Measurements from ENCODE around the gene CLEC4F.

CLEC4F gene, protein sequence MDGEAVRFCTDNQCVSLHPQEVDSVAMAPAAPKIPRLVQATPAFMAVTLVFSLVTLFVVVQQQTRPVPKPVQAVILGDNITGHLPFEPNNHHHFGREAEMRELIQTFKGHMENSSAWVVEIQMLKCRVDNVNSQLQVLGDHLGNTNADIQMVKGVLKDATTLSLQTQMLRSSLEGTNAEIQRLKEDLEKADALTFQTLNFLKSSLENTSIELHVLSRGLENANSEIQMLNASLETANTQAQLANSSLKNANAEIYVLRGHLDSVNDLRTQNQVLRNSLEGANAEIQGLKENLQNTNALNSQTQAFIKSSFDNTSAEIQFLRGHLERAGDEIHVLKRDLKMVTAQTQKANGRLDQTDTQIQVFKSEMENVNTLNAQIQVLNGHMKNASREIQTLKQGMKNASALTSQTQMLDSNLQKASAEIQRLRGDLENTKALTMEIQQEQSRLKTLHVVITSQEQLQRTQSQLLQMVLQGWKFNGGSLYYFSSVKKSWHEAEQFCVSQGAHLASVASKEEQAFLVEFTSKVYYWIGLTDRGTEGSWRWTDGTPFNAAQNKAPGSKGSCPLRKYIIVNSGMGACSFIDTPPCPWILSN

DNA sequence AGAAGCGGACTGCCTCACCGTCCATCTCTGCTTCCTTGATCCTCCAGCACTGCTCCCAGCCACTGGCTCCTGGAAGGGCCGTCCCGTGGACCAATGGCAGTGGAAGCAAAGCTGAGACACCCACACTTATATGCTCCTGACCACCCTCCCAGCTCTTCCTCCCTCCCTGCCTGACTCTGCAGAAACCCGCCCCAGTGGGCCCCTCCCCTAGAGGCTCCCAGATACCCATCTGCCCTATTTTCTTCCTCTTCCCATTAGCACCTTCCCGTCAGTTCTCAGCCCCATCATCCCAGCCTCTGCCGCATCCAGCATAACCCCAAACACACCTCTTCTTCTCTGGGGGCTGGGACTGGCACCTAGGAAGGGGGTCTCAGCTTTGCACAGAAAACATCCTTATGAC, at the start of gene CLEC4F:
TSS of gene CLEC4F (minus strand) at position 101 of the 400 bp plus-strand sequence. CDS start at position 25, 76 bp downstream.
- Histone ChIP-seq H3K36me3 (replicated peaks) (no peaks in the 10 kb centered on the region), H3K27me3 (replicated peaks) (no peaks in the 10 kb centered on the region), H3K27ac (no peak within 1 kb of the TSS), H3K4me3 (ENCODE audit: low read depth, low read length) (no peak within 1 kb of the TSS)
- TF ChIP-seq, protein P1, sequence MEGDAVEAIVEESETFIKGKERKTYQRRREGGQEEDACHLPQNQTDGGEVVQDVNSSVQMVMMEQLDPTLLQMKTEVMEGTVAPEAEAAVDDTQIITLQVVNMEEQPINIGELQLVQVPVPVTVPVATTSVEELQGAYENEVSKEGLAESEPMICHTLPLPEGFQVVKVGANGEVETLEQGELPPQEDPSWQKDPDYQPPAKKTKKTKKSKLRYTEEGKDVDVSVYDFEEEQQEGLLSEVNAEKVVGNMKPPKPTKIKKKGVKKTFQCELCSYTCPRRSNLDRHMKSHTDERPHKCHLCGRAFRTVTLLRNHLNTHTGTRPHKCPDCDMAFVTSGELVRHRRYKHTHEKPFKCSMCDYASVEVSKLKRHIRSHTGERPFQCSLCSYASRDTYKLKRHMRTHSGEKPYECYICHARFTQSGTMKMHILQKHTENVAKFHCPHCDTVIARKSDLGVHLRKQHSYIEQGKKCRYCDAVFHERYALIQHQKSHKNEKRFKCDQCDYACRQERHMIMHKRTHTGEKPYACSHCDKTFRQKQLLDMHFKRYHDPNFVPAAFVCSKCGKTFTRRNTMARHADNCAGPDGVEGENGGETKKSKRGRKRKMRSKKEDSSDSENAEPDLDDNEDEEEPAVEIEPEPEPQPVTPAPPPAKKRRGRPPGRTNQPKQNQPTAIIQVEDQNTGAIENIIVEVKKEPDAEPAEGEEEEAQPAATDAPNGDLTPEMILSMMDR (IDR thresholded peaks at IDR 0.05; ENCODE audit: low read depth, low read length, missing control alignments), result no peak
- no peak for DNase-seq
- in situ Hi-C loops (cut with HindIII; ENCODE audit: low pct_ligation_motif_present, low sequenced_read_pairs), result no loop called here

DNA sequence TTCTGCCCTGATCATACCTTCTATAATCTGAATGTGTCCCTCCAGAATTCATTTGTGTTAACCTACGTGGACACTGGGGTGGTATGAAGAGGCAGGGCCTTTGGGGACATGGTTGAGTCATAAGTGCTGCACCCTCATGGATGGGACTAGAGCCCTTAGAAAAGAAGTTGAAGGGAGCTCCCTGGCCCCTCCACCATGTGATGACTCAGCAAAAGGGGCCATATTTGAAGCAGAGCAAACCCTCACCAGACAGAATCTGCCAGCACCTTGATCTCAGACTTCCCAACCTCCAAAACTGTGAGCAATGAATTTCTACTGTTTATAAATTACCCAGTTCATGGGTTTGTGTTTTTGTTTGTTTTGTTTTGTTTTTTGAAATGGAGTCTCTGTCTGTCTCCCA, 48.6 kb upstream of the CLEC4F start:
- H3K36me3 ChIP-seq (replicated peaks), result no peaks in the 10 kb centered on the region
- TF ChIP-seq, protein P1 (IDR thresholded peaks at IDR 0.05; ENCODE audit: low read depth, low read length, missing control alignments), result no peak
- in situ Hi-C loops (cut with HindIII; ENCODE audit: low pct_ligation_motif_present, low sequenced_read_pairs), result no loop called here
- H3K27me3 ChIP-seq (replicated peaks), result peaks cover 22% of the 10 kb centered on the region
- no peak overlapping the region for H3K4me3 ChIP-seq (ENCODE audit: low read depth, low read length)
- H3K27ac ChIP-seq, result no peak overlapping the region
- no peak for DNase-seq

DNA sequence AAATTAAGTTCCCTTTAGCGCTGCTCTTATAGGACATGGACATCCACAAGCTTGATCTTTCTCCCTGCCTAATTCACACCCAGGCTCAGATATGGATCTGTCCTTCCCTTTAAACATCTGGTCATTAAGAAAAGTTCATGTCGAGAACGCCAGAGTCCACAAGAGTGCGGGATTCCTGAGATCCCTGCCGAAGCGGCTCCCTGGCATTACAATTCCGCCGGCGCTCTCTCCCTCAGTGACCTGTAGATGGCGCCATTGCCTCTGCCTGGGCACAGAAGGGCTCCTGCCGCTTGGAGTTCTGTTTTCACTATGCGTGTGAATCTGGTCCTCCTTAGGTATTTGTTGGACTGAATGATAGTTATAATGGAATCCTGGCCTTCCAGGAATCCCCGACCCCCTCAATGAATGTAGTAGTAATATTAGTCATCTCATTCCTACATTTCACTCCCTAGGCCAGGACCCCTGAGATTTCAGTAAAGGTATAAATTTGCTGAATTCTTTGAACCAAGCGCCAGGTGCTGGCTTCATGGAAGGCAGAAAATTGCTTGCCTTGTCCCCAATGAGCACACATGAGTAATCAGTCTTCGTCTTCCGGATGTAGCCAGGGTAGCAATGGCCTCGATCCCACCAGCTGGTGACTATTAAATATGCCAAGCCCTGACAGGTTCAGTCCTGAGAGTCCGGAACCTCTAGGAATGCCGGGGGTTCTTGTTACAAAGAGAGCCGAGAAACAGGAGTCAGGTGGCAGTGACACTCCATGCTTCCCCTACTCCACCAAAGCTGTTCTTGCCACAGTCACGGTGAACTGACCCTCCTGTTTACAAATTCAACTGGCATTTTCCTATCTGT, 41.6 kb upstream of the CLEC4F start:
- peak; percentile 74 for DNase-seq
- in situ Hi-C loops (cut with HindIII; ENCODE audit: low pct_ligation_motif_present, low sequenced_read_pairs), result no loop called here
- TF ChIP-seq, protein P1 (IDR thresholded peaks at IDR 0.05; ENCODE audit: low read depth, low read length, missing control alignments), result peak; percentile 99
- Histone ChIP-seq H3K27ac (no peak overlapping the region), H3K36me3 (replicated peaks) (no peaks in the 10 kb centered on the region), H3K4me3 (ENCODE audit: low read depth, low read length) (no peak overlapping the region), H3K27me3 (replicated peaks) (peaks cover 43% of the 10 kb centered on the region)

DNA sequence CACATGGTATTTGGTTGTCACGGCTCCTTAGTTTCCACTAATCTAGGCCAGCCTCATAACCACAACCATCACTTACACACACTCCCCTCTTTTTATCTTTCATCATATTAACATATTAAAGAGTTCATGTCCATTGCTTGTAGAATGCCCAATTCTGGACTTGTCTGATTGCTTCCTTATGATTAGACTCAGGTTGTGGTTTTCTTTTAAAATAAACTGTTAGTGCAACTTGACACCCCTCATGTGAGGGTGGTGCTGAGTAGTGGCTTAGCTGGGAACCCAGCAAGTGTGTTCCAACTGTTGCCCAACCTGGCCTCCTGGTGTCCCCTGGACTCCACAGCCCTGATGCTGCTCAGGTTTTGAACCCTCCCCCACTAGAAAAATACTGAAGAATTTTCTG, 35.3 kb upstream of the CLEC4F start:
- DNase-seq, result no peak
- TF ChIP-seq, protein P1 (IDR thresholded peaks at IDR 0.05; ENCODE audit: low read depth, low read length, missing control alignments), result no peak
- in situ Hi-C loops (cut with HindIII; ENCODE audit: low pct_ligation_motif_present, low sequenced_read_pairs), result no loop called here
- Histone ChIP-seq H3K27me3 (replicated peaks) (peaks cover 16% of the 10 kb centered on the region), H3K27ac (no peak overlapping the region), H3K4me3 (ENCODE audit: low read depth, low read length) (no peak overlapping the region), H3K36me3 (replicated peaks) (no peaks in the 10 kb centered on the region)

DNA sequence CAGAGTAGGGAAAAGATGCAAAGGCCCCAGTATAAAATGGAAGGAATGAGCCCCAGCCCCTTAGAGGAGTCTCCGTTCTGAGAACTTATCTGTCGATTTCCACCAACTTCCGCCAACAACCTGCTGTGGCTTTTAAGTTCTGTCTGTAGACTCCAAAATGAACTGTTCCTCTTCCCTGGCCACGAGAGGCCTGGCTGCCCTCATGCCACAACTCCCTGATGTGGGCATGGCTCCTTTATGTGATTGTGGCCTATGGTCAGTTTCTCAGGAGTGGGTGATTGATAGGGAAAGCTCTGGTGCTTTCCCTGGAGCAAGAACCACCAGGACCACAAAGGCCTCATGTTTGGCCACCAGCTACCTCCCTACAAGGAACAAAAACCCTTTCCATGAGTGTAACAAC, 34.0 kb upstream of the CLEC4F start:
- no peak for DNase-seq
- TF ChIP-seq, protein P1 (IDR thresholded peaks at IDR 0.05; ENCODE audit: low read depth, low read length, missing control alignments), result no peak
- Histone ChIP-seq H3K27ac (no peak overlapping the region), H3K4me3 (ENCODE audit: low read depth, low read length) (no peak overlapping the region), H3K27me3 (replicated peaks) (peaks cover 8% of the 10 kb centered on the region), H3K36me3 (replicated peaks) (no peaks in the 10 kb centered on the region)
- in situ Hi-C loops (cut with HindIII; ENCODE audit: low pct_ligation_motif_present, low sequenced_read_pairs), result no loop called here

Data from brain microvascular endothelial cell (primary cell).